HG02970 (cell line): ENCODE measurements around the gene PTPRD.

ENCODE experiments used
- ATAC-seq: cut with Tn5 transposase; IDR thresholded peaks from one replicate; pipeline ENCODE4 v1.9.1; 2021; ENCODE audit warnings: mild to moderate bottlenecking, moderate library complexity, moderate number of reproducible peaks; ENCODE audit not compliant: unreplicated experiment, low FRiP score

The PTPRD gene

DNA sequence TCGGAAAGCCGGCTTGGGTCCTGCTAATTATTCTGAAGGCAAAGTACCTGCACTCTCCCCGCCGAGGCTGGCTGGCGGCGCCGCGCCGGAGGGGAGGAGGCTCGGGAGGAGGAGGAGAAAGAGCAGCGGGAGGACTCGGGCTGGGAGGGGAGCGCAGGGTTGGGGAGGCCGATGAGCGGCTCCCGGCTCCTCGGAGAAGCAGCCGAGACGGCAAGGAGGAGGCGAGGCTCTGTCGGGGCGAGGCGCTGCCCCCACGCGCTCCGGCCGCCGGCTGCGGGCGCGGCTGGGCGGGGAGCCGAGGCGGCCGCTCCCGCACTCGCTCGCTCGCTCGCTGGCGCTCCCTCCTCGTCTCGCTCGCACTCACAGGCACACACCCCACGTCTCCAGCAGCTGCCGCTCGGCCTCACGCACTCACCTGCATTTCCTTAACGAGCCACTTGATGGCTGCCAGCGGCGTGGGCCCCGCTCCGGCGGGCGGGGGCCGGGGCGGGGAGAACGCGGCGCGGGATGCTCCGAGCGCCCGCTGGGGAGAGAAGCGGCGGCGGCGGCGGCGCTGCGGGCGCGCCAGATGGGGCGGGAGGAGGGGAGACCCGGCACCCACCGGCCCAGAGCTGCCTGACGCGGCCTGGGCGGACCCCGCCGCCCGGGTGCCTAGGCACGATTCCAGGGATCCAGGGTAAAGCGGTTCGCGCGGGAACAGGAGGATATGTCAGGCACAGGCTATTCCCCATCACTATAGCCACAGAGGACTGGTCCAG, at the start of gene PTPRD:
Gene PTPRD (minus strand): TSS at position 362 of the 758 bp plus-strand sequence.
- peak; percentile 99 for ATAC-seq

DNA sequence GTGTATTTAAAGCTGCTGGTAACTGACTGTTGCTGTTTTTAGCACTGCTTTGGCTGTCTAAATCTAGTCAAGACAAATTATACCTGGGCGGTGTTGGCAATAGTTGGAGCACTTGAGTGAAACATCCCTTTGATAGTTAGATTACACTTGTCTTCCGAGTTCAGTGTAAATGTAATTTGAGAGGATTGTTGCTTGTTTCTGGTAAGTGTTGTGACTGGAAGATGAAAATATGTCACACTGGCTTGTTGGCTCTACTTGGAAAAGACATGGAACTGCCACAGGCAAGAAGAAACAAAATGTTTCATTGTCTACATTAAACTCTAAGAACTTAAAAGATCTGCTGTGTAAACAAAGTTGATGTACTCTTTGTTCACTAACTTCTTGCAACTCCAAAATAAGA, 49.2 kb upstream of the PTPRD start:
- no peak for ATAC-seq

- no peak for ATAC-seq
These were observed 48.6 kb upstream of the PTPRD start for GRCh38 chr9:10661376-10661775.

GRCh38 chr9:10651012-10651411, 38.2 kb upstream of the PTPRD start:
- no peak for ATAC-seq

- no peak for ATAC-seq
These were observed 36.3 kb upstream of the PTPRD start for GRCh38 chr9:10649076-10649475.

- no peak for ATAC-seq
These were observed 21.0 kb upstream of the PTPRD start for GRCh38 chr9:10633785-10634184.

DNA sequence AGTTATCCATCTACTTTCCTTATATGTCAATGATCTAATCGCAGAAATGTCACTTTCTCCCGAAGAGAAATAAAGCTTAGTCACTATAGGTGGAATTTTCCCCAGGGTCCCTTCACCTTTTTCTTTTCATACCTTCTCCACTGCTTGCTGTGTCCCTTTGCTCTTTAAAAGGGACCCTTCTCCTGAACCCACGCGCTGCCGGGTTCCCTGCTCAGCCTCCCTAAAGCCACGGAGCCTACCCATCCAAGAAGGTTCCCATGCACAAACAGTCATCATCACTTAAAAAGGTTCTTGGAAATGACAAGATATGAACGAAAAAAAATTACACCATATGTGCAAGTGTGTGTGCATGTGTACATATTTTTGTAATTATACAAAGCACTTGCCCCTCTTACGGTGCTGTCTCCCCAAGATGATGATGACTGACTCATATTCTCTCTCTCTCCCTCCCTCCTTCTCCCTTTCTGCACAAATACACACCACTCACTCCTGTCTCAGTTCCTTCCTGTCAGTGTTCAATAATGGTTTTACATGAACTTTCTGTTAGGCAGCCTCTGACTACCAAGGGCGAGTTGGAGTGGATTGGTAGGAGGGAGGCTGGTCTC, 1.5 kb upstream of the PTPRD start:
- no peak for ATAC-seq

DNA sequence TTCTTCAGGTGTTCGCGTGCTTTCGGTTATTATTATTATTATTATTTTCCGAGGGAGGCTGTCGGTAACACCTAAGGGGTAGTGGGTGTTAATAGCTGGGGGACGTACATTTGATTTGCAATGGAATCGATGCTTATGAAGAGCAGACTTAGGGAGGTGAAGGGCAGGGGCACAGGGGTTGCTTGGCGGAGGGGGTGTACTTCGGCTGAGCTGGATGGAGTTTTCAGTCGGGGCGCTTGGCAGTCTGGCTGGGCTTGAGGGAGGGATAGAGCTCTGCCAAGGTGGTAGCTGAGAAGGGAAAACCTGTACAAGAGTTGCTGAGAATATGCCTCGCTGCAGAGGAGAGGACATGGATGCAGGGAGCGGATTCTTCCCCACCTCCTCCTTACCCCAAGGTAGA, 617 bp upstream of the PTPRD start:
- no peak for ATAC-seq

- no peak for ATAC-seq
These were observed 7.4 kb downstream of the PTPRD start for GRCh38 chr9:10605388-10605787.

GRCh38 chr9:10604927-10605326, 7.9 kb downstream of the PTPRD start:
- ATAC-seq, result no peak

GRCh38 chr9:10597801-10598200, 15.0 kb downstream of the PTPRD start:
- ATAC-seq, result no peak

DNA sequence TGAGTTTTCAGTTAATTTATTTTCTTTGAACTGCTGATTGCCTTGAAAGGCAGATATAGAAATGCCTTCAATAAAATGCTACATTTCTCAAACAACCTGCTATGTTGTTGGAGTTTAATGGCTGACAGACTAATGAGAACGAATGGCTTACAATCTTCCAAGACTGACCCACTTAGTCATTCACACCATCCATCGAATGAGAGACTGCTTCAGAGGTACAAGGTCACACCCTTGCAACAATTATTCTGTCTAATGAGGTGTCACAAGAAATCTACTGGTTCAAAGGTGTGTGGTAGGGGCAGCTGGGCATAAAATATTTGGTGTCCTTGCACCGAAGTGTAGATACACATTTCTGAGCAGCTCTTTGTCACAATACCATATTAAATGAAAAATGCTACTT, 18.3 kb downstream of the PTPRD start:
- no peak for ATAC-seq

DNA sequence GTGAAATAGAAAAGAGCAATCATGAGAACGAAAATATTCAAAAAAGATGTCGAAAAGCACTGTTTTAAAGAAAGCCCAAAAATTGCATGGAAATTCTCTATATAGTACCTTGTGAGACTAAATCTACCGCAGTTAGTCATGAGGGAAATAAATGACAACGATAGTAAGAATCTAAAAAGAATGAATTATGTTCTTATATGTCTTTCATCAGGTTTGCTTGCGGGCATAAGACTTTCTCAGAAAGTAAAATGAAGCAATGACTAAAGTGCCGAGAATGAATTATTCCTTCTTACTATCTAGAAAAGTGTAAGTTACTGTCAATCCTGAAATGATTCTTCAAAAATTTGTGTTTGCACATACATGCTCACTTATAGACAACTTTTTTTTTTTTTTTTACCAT, 26.4 kb downstream of the PTPRD start:
- no peak for ATAC-seq

GRCh38 chr9:10571699-10572098, 41.1 kb downstream of the PTPRD start:
- no peak for ATAC-seq

DNA sequence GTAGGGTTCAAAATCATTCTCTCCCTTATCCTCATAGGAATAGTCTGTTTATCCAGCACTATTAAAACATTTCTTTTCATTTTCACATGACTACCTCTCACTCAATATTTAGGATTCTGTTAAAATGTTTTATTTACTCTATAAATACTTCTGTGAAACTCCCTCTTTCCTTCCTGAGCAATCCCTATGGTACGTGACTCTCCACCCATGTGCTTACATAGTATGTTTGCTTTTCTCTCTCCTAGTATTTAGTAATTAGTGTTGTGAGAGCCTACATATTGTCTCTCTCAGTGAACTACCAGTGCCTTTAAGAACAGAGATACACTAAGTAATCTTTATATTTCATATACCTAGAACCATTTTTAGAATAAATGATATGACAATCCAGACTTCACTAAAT, 46.0 kb downstream of the PTPRD start:
- ATAC-seq, result no peak

GRCh38 chr9:10562581-10563343, 50.0 kb downstream of the PTPRD start:
- ATAC-seq, result no peak

- ATAC-seq, result no peak
These were observed 64.5 kb downstream of the PTPRD start for GRCh38 chr9:10548348-10548747.

DNA sequence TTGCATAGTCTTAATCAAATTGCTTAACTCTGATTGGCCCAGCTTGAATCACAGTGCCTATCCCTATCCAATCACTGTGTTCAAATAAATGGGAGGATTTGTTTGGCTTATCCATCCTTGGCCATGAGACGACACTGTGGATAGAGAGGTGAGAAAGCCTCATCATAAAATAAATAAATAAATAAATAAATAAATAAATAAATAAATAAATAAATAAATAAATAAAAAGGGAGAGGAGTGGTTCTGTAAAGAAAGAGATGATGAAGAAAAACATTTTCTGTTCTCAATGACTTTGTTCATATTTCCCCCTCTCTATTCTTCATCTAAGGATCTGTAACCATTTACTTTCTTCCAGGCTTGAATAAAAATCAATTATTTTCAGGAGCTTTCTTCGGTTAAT, 74.7 kb downstream of the PTPRD start:
- ATAC-seq, result no peak

GRCh38 chr9:10534850-10535249, 78.0 kb downstream of the PTPRD start:
- no peak for ATAC-seq

- ATAC-seq, result no peak
These were observed 86.8 kb downstream of the PTPRD start for GRCh38 chr9:10525972-10526371.

DNA sequence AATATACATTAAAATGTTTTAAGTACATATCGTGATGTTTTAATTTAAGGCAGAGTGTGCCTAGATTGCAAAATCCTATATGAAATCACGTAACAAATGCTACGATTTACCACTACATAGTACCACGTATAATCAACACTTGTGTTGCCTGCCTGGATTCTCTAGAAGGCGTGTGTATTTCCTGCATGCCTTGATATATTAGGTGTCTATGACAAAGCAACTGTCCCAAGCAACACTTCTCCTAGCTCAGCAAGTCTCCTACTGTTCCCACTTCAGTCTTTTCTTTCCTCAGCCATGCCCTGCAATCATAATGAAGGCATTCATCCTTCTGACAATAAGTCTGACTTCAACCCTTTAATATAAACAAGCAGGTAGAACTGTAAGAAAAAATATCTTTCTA, 89.6 kb downstream of the PTPRD start:
- ATAC-seq, result no peak

DNA sequence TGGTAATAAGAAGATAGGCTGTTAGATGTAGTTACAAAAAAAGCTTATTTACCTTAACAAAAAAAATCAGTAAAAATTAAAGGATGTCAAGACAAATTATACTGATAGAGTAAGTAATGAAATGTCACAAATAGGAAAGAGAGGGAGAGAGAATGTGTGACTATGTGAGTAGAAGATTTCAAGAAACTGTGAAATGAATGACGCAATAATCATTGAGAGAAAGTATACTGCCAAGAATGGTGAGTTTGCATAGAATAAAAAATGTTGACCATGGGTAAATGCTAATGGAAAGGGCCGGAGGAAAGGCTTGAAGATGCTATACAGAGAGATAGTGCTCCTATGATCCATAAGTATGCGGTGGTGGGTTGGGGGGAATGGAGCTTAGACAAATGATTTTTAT, 100.7 kb downstream of the PTPRD start:
- no peak for ATAC-seq
